Liver (tissue), 9 donors: ENCODE results near the gene CAPN3. TPM values are rescaled to one million over a fixed set of nuclear protein-coding genes. Genes with fewer than 3 reads are reported as not detected.

Experiments used
- DNase-seq: peaks from one replicate; pipeline ENCODE4 v3.0.0-alpha.2; 2017; ENCODE audit warnings: low spot score
- H3K27ac ChIP-seq, 2 donors: one replicate each; pipeline ENCODE4 v1.7.0; 2013; ENCODE audit warnings: inconsistent platforms in 2 of 2, low read length in 2 of 2, control low read depth in 1 of 2, low read depth in 1 of 2, mild to moderate bottlenecking in 1 of 2
- H3K27me3 ChIP-seq, 4 donors: one replicate each; pipeline versions ENCODE4 v1.6.1 to v1.7.0; 2013; ENCODE audit warnings: low read length in 3 of 4, inconsistent platforms in 1 of 4, mild to moderate bottlenecking in 1 of 4, moderate library complexity in 1 of 4; ENCODE audit not compliant: control insufficient read depth in 4 of 4, insufficient read depth in 4 of 4
- H3K36me3 ChIP-seq, 4 donors: one replicate each; pipeline versions ENCODE4 v1.6.1 to v1.7.0; 2013; ENCODE audit warnings: low read length in 3 of 4, mild to moderate bottlenecking in 3 of 4, low read depth in 1 of 4, moderate library complexity in 1 of 4; ENCODE audit not compliant: control insufficient read depth in 4 of 4, insufficient read depth in 3 of 4
- H3K4me1 ChIP-seq, 4 donors: one replicate each; pipeline versions ENCODE4 v1.6.1 to v1.7.0; 2013; ENCODE audit warnings: low read length in 3 of 4, mild to moderate bottlenecking in 3 of 4, moderate library complexity in 1 of 4; ENCODE audit not compliant: control insufficient read depth in 4 of 4, insufficient read depth in 4 of 4
- H3K4me3 ChIP-seq, 3 donors: one replicate each; pipeline versions ENCODE4 v1.6.1 to v1.7.0; 2013; ENCODE audit warnings: low read length in 3 of 3, control low read depth in 1 of 3, low read depth in 1 of 3, mild to moderate bottlenecking in 1 of 3
- H3K9ac ChIP-seq, 2 donors: one replicate each; pipeline ENCODE4 v1.7.0; 2013; ENCODE audit warnings: low read length in 2 of 2, mild to moderate bottlenecking in 2 of 2, moderate library complexity in 2 of 2, control low read depth in 1 of 2, low read depth in 1 of 2
- H3K9me3 ChIP-seq, 4 donors: one replicate each; pipeline versions ENCODE4 v1.6.1 to v1.7.0; 2013; ENCODE audit warnings: low read length in 3 of 4; ENCODE audit not compliant: control insufficient read depth in 4 of 4
- EGR1 ChIP-seq, 2 donors: IDR thresholded peaks; 2 replicates each; pipeline ENCODE4 v1.6.1; 2016 to 2018; ENCODE audit warnings: antibody characterized with exemption in 2 of 2, low read depth in 2 of 2
- FOXA2 ChIP-seq: IDR thresholded peaks from 2 replicates; pipeline ENCODE4 v1.6.1; 2016; ENCODE audit warnings: antibody characterized with exemption
- GABPA ChIP-seq, 2 donors: IDR thresholded peaks in 1 of 2; conservative IDR thresholded peaks in 1 of 2; 2 replicates each; pipeline ENCODE4 v1.6.1; 2016; ENCODE audit warnings: antibody characterized with exemption in 2 of 2, mild to moderate bottlenecking in 1 of 2, moderate library complexity in 1 of 2
- HNF4G ChIP-seq: IDR thresholded peaks from 2 replicates; pipeline ENCODE4 v1.6.1; 2016; ENCODE audit warnings: antibody characterized with exemption
- JUND ChIP-seq, 2 donors: IDR thresholded peaks; 2 replicates each; pipeline ENCODE4 v1.6.1; 2016; ENCODE audit warnings: antibody characterized with exemption in 2 of 2
- NR2F2 ChIP-seq: IDR thresholded peaks from 2 replicates; pipeline ENCODE4 v1.6.1; 2016; ENCODE audit warnings: antibody characterized with exemption
- RAD21 ChIP-seq, 2 donors: IDR thresholded peaks; 2 replicates each; pipeline ENCODE4 v1.6.1; 2016; ENCODE audit warnings: antibody characterized with exemption in 2 of 2, mild to moderate bottlenecking in 2 of 2
- RXRA ChIP-seq, 2 donors: IDR thresholded peaks; 2 replicates each; pipeline ENCODE4 v1.6.1; 2017 to 2018; ENCODE audit warnings: antibody characterized with exemption in 2 of 2, mild to moderate bottlenecking in 1 of 2
- SP1 ChIP-seq: IDR thresholded peaks from 2 replicates; pipeline ENCODE4 v1.6.1; 2018; ENCODE audit warnings: antibody characterized with exemption, mild to moderate bottlenecking
- TAF1 ChIP-seq: conservative IDR thresholded peaks from 2 replicates; pipeline ENCODE4 v1.6.1; 2016; ENCODE audit warnings: antibody characterized with exemption, mild to moderate bottlenecking
- YY1 ChIP-seq: IDR thresholded peaks from 2 replicates; pipeline ENCODE4 v1.6.1; 2016; ENCODE audit warnings: antibody characterized with exemption, mild to moderate bottlenecking
- ZBTB33 ChIP-seq: IDR thresholded peaks from 2 replicates; pipeline ENCODE4 v1.6.1; 2016; ENCODE audit warnings: antibody characterized with exemption
- WGBS: extraction: QIAGEN DNeasy Blood & Tissue Kit; methylation state at CpG from one replicate; pipeline ENCODE4 v1.1.7; 2013; 5-methylcytosine and 5-hydroxymethylcytosine counted together
- polyA plus RNA-seq, 2 donors: library from polyadenylated mRNA; stranded (reverse) in 1 of 2; unstranded in 1 of 2; fragments of 200-250 nt in 1 of 2; fragments of >200 nt in 1 of 2; fragmentation: Nextera tagmentation in 1 of 2; extraction: Ambion mirVana in 1 of 2; gene quantifications; one replicate each; pipeline versions ENCODE4 v1.2.1 to v1.2.3, GENCODE V29; 2013 to 2015
- total RNA-seq, 2 donors: library from RNA; depleted of rRNA; stranded (reverse); fragments of >200 nt; gene quantifications; one replicate each; pipeline ENCODE4 v1.2.3, GENCODE V29; 2014
- TF ChIP-seq, protein P1 (sequence below): IDR thresholded peaks from 2 replicates; pipeline ENCODE4 v1.6.1; 2016; ENCODE audit warnings: antibody characterized with exemption
- TF ChIP-seq, protein P2 (sequence below): IDR thresholded peaks from 2 replicates; pipeline ENCODE4 v1.6.1; 2016; ENCODE audit warnings: antibody characterized with exemption
- TF ChIP-seq, protein P3 (sequence below): fragments of 150-350 bp; IDR thresholded peaks from 2 replicates; pipeline ENCODE4 v1.5.1; 2017; ENCODE audit warnings: improper control_type of control experiment, low read depth, low read length; ENCODE audit not compliant: missing input control
- donor health status: healthy.
- donor health status: healthy.
- donor health status: healthy.
- donor health status: healthy.
- donor health status: healthy.

CAPN3 gene
- total and polyA plus RNA-seq, 4 donors = 2.0 to 6.1 (median 4.2) TPM

GRCh38 chr15:42421376-42421775 lies 62.1 kb downstream of the CAPN3 start:
- Histone ChIP-seq H3K27me3 (no peaks in the 10 kb centered on the region), H3K27ac (no peak overlapping the region), H3K4me1 (no peaks in the 10 kb centered on the region), H3K36me3 (peaks cover 13 to 68% (median 59%) of the 10 kb centered on the region in 4 donors), H3K9ac (no peak overlapping the region), H3K4me3 (no peak overlapping the region), H3K9me3 (no peaks in the 10 kb centered on the region)
- TF ChIP-seq EGR1 (IDR thresholded peaks at IDR 0.05; ENCODE audit: low read depth in 2 of 2) = no peak
- no peak for TF ChIP-seq RXRA (IDR thresholded peaks at IDR 0.05)
- no peak for TF ChIP-seq NR2F2
- TF ChIP-seq ZBTB33 = no peak
- no peak for DNase-seq
- WGBS = over 99% methylated on average over 2 of the region's 2 CpGs

DNA sequence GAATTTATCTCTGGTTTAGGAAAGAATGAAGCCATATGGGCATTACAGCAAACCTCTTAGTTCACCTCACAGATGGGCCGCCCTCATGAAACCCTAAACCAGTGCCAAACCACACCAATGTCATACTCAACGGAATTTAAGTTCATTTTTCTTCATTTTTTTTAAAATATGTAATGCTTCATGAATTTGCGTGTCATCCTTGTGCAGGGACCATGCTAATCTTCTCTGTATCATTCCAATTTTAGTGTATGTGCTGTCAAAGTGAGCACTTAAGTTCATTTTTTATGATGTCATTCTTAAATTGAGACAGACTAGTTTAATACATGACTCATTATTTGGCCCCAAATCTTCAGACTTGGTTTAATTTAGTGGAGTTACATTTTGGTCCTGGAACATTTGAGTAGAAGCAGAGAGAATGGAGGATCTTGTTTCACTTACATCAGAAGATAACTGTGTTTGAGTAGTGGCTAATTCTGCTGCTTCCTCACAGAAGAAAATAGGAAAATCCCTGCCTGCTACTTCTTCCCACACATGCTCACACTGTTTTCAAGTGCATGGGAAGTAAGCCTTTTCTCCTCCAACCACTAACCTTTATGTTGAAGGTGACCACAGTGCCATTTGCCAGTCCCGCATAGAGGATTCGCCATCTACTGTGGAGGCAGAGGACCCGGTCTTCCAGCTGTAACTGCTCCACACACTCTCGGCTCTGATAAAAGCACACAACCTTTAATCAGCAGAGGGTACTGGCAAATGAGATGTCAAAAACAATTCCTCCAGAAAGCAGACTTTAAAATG lies 68.3 kb downstream of the CAPN3 start:
- DNase-seq = no peak
- TF ChIP-seq, protein P1, sequence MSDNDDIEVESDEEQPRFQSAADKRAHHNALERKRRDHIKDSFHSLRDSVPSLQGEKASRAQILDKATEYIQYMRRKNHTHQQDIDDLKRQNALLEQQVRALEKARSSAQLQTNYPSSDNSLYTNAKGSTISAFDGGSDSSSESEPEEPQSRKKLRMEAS = no peak
- no peak for TF ChIP-seq JUND (IDR thresholded peaks at IDR 0.05)
- no peak for TF ChIP-seq EGR1 (IDR thresholded peaks at IDR 0.05; ENCODE audit: low read depth in 2 of 2)
- no peak for TF ChIP-seq SP1
- TF ChIP-seq RXRA (IDR thresholded peaks at IDR 0.05) = no peak
- TF ChIP-seq HNF4G = no peak
- no peak for TF ChIP-seq RAD21 (IDR thresholded peaks at IDR 0.05)
- TF ChIP-seq YY1 = no peak
- TF ChIP-seq TAF1 = no peak
- TF ChIP-seq NR2F2 = no peak
- TF ChIP-seq, protein P2, sequence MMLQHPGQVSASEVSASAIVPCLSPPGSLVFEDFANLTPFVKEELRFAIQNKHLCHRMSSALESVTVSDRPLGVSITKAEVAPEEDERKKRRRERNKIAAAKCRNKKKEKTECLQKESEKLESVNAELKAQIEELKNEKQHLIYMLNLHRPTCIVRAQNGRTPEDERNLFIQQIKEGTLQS = no peak
- no peak for TF ChIP-seq FOXA2
- no peak for TF ChIP-seq GABPA (IDR thresholded peaks at IDR 0.05 in 1 of 2, conservative IDR thresholded peaks at IDR 0.05 in 1 of 2)
- Histone ChIP-seq H3K9me3 (no peaks in the 10 kb centered on the region), H3K9ac (no peak overlapping the region), H3K4me1 (no peaks in the 10 kb centered on the region), H3K27me3 (no peaks in the 10 kb centered on the region), H3K4me3 (no peak overlapping the region), H3K36me3 (peaks cover 12 to 65% (median 60%) of the 10 kb centered on the region in 4 donors), H3K27ac (no peak overlapping the region)
- WGBS = 94% methylated on average over 7 of the region's 7 CpGs

DNA sequence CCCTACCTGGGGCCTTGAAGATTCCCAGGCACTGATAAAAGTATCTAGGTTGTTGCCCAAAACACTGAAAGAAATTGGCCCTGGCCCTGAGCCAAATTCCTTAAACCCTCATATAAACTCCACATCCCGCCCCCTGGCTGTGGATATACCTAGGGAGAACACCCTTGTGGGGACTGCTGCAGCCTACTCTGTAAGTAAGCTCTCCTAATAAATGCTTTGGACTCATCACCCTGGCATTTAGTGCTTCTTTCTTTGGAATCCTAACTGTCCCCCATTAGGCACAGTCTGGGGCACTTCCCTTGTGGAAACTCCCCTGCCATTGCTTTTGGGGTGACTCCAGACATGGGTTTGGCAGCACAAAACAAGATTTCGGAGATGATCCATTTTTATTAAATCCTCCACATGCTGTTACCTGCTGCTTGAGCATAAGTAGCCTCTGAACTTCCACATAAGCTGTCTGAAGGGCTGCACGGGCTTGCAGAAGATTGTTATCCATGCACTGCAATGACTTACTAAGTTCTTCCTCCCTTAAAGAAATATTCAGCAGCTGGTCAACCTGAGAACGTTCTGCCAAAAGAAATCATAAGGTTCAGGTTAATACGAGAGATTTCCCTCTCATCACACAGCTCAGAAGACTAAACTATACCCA lies 85.2 kb downstream of the CAPN3 start:
- H3K4me3 ChIP-seq = no peak overlapping the region
- DNase-seq = no peak
- peaks cover 0 to 3% (median 0%) of the 10 kb centered on the region in 4 donors for H3K4me1 ChIP-seq
- TF ChIP-seq, protein P3, sequence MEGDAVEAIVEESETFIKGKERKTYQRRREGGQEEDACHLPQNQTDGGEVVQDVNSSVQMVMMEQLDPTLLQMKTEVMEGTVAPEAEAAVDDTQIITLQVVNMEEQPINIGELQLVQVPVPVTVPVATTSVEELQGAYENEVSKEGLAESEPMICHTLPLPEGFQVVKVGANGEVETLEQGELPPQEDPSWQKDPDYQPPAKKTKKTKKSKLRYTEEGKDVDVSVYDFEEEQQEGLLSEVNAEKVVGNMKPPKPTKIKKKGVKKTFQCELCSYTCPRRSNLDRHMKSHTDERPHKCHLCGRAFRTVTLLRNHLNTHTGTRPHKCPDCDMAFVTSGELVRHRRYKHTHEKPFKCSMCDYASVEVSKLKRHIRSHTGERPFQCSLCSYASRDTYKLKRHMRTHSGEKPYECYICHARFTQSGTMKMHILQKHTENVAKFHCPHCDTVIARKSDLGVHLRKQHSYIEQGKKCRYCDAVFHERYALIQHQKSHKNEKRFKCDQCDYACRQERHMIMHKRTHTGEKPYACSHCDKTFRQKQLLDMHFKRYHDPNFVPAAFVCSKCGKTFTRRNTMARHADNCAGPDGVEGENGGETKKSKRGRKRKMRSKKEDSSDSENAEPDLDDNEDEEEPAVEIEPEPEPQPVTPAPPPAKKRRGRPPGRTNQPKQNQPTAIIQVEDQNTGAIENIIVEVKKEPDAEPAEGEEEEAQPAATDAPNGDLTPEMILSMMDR = no peak
- TF ChIP-seq JUND (IDR thresholded peaks at IDR 0.05) = no peak
- no peaks in the 10 kb centered on the region for H3K9me3 ChIP-seq
- H3K36me3 ChIP-seq = peaks cover 3 to 58% (median 41%) of the 10 kb centered on the region in 4 donors
- no peak overlapping the region for H3K27ac ChIP-seq
- H3K9ac ChIP-seq = no peak overlapping the region
- WGBS = 86% methylated on average over 5 of the region's 5 CpGs
- no peaks in the 10 kb centered on the region for H3K27me3 ChIP-seq
